HepG2 (cell line): Measurements from ENCODE around the gene ZNF511. TPM values are rescaled to one million over a fixed set of nuclear protein-coding genes. Genes with fewer than 3 reads are reported as not detected.

Experiments
- ETS1 ChIP-seq: sonication (generic); formaldehyde crosslinking; IDR thresholded peaks from 2 replicates; pipeline ENCODE4 v1.4.0; 2020; ENCODE audit warnings: missing genetic modification reagents
- HNF1A ChIP-seq, 2 experiments: sonication (generic) in 1 of 2; formaldehyde crosslinking in 1 of 2; IDR thresholded peaks; 2 replicates each; pipeline versions ENCODE4 v1.4.0 to v1.6.1; 2016 to 2020; ENCODE audit warnings: borderline replicate concordance in 1 of 2, low read depth in 1 of 2, mild to moderate bottlenecking in 1 of 2, missing genetic modification reagents in 1 of 2
- ZBTB49 ChIP-seq: sonication (generic); formaldehyde crosslinking; IDR thresholded peaks from 2 replicates; pipeline ENCODE4 v1.4.0; 2020; ENCODE audit warnings: missing genetic modification reagents, borderline replicate concordance
- polyA plus RNA-seq, 8 experiments: library from polyadenylated mRNA; depleted of rRNA in 3 of 8; stranded (reverse) in 7 of 8; unstranded in 1 of 8; fragments of >200 nt; fragmentation: Illumina TruSeq in 4 of 8; extraction: Trizol in 4 of 8; gene quantifications; 2 replicates each; pipeline versions ENCODE4 v1.2.1 to v1.2.3, GENCODE V29; 2011 to 2016; ENCODE audit warnings: low read depth in 4 of 8, missing spikeins in 1 of 8, mixed read lengths in 1 of 8; ENCODE audit not compliant: insufficient read depth in 1 of 8
- total RNA-seq, 5 experiments: library from RNA; depleted of rRNA; stranded (reverse); fragments of >200 nt; fragmentation: Illumina TruSeq; extraction: Trizol; gene quantifications; 2 replicates each; pipeline ENCODE4 v1.2.3, GENCODE V29; 2016; ENCODE audit warnings: low read depth in 1 of 5

The ZNF511 gene
- total and polyA plus RNA-seq, 2 of the 13 experiments (the other 11 are each of a cell fraction or from before 2014, with no cell fraction given): 35.6 to 66.4 TPM

- no peak for TF ChIP-seq HNF1A (IDR thresholded peaks at IDR 0.05; ENCODE audit: low read depth)
- TF ChIP-seq HNF1A (CRISPR knock-in tag; IDR thresholded peaks at IDR 0.05; ENCODE audit: borderline replicate concordance): no peak
- TF ChIP-seq ETS1: no peak
- no peak for TF ChIP-seq ZBTB49 (CRISPR knock-in tag)
Observed at GRCh38 chr10:133276100-133276434, 32.6 kb upstream of the ZNF511 start (continued).
